Measurements from ENCODE around the gene ATP10A.

The ATP10A gene

GRCh38 chr15:25712192-25712960 lies 150.8 kb downstream of the ATP10A start:
- Histone ChIP-seq H3K9me3 (no peaks in the 10 kb centered on the region), H3K4me1 (peaks cover 15% of the 10 kb centered on the region), H3K4me2 (no peak overlapping the region), H3K9ac (no peak overlapping the region), H4K20me1 (peaks cover 63% of the 10 kb centered on the region), H3K36me3 (peaks cover 29% of the 10 kb centered on the region), H3K27me3 (0 out of 2 replicates have a peak, but pooled peaks cover 9% of the 10 kb centered on the region), H3K4me3 (no peak overlapping the region), H3K27ac (no peak overlapping the region)
- no peak for TF ChIP-seq Cebpa-rat (IDR thresholded peaks at IDR 0.05)

GRCh38 chr15:25711691-25712090 lies 151.4 kb downstream of the ATP10A start:
- H4K20me1 ChIP-seq: peaks cover 57% of the 10 kb centered on the region
- H3K9ac ChIP-seq: no peak overlapping the region
- peaks cover 8% of the 10 kb centered on the region for H3K4me1 ChIP-seq
- H3K9me3 ChIP-seq: no peaks in the 10 kb centered on the region
- H3K27ac ChIP-seq: no peak overlapping the region
- no peak overlapping the region for H3K4me3 ChIP-seq
- H3K27me3 ChIP-seq: 0 out of 2 replicates have a peak, but pooled peaks cover 8% of the 10 kb centered on the region
- peaks cover 33% of the 10 kb centered on the region for H3K36me3 ChIP-seq
- TF ChIP-seq Cebpa-rat (IDR thresholded peaks at IDR 0.05): no peak
- no peak overlapping the region for H3K4me2 ChIP-seq

- peaks cover 52% of the 10 kb centered on the region for H4K20me1 ChIP-seq
- H3K9ac ChIP-seq: no peak overlapping the region
- no peak overlapping the region for H3K4me3 ChIP-seq
- H3K4me1 ChIP-seq: peaks cover 2% of the 10 kb centered on the region; the same call in 1 of the 2 replicates
- no peak overlapping the region for H3K27ac ChIP-seq
- peaks cover 38% of the 10 kb centered on the region for H3K36me3 ChIP-seq
- H3K9me3 ChIP-seq: no peaks in the 10 kb centered on the region
- no peak for TF ChIP-seq Cebpa-rat (IDR thresholded peaks at IDR 0.05)
- no peak overlapping the region for H3K4me2 ChIP-seq
- 0 out of 2 replicates have a peak, but pooled peaks cover 3% of the 10 kb centered on the region for H3K27me3 ChIP-seq
Observed at GRCh38 chr15:25711164-25711563, 152.0 kb downstream of the ATP10A start.

- no peak overlapping the region for H3K9ac ChIP-seq
- H3K4me2 ChIP-seq: no peak overlapping the region
- H3K27ac ChIP-seq: no peak overlapping the region
- no peaks in the 10 kb centered on the region for H3K27me3 ChIP-seq
- H3K9me3 ChIP-seq: no peaks in the 10 kb centered on the region
- peaks cover 46% of the 10 kb centered on the region for H3K36me3 ChIP-seq
- no peaks in the 10 kb centered on the region for H3K4me1 ChIP-seq
- TF ChIP-seq Cebpa-rat (IDR thresholded peaks at IDR 0.05): no peak
- H4K20me1 ChIP-seq: peaks cover 42% of the 10 kb centered on the region; the same call in 1 of the 2 replicates
- no peak overlapping the region for H3K4me3 ChIP-seq
Observed at GRCh38 chr15:25710184-25710583, 152.9 kb downstream of the ATP10A start.

- Histone ChIP-seq H3K27ac (no peak overlapping the region), H4K20me1 (peaks cover 41% of the 10 kb centered on the region; the same call in 1 of the 2 replicates), H3K27me3 (no peaks in the 10 kb centered on the region), H3K36me3 (peaks cover 46% of the 10 kb centered on the region), H3K4me1 (no peaks in the 10 kb centered on the region), H3K4me2 (no peak overlapping the region), H3K4me3 (no peak overlapping the region), H3K9me3 (no peaks in the 10 kb centered on the region), H3K9ac (no peak overlapping the region)
- no peak for TF ChIP-seq Cebpa-rat (IDR thresholded peaks at IDR 0.05)
Observed at GRCh38 chr15:25709437-25710159, 153.5 kb downstream of the ATP10A start.

- TF ChIP-seq Cebpa-rat (IDR thresholded peaks at IDR 0.05): no peak
- Histone ChIP-seq H4K20me1 (peaks cover 29% of the 10 kb centered on the region; the same call in 1 of the 2 replicates), H3K9ac (no peak overlapping the region)
Observed at GRCh38 chr15:25708391-25708790, 154.7 kb downstream of the ATP10A start.

GRCh38 chr15:25707656-25708365 lies 155.3 kb downstream of the ATP10A start:
- Histone ChIP-seq H3K4me3 (no peak overlapping the region), H3K36me3 (peaks cover 31% of the 10 kb centered on the region), H3K27me3 (no peaks in the 10 kb centered on the region), H4K20me1 (peaks cover 26% of the 10 kb centered on the region; the same call in 1 of the 2 replicates), H3K4me2 (no peak overlapping the region), H3K27ac (no peak overlapping the region), H3K9me3 (no peaks in the 10 kb centered on the region), H3K4me1 (no peaks in the 10 kb centered on the region), H3K9ac (no peak overlapping the region)
- no peak for TF ChIP-seq Cebpa-rat (IDR thresholded peaks at IDR 0.05)

More at GRCh38 chr15:25708391-25708790, 154.7 kb downstream of the ATP10A start:
- Histone ChIP-seq H3K27ac (no peak overlapping the region), H3K4me2 (no peak overlapping the region), H3K9me3 (no peaks in the 10 kb centered on the region), H3K4me3 (no peak overlapping the region), H3K4me1 (no peaks in the 10 kb centered on the region), H3K27me3 (no peaks in the 10 kb centered on the region), H3K36me3 (peaks cover 37% of the 10 kb centered on the region)

- no peak overlapping the region for H3K9ac ChIP-seq
- H3K27me3 ChIP-seq: no peaks in the 10 kb centered on the region
- peaks cover 20% of the 10 kb centered on the region; the same call in 1 of the 2 replicates for H4K20me1 ChIP-seq
- H3K27ac ChIP-seq: no peak overlapping the region
- H3K9me3 ChIP-seq: no peaks in the 10 kb centered on the region
- no peak overlapping the region for H3K4me3 ChIP-seq
- H3K4me1 ChIP-seq: no peaks in the 10 kb centered on the region
- no peak for TF ChIP-seq Cebpa-rat (IDR thresholded peaks at IDR 0.05)
- peaks cover 30% of the 10 kb centered on the region for H3K36me3 ChIP-seq
- H3K4me2 ChIP-seq: no peak overlapping the region
Observed at GRCh38 chr15:25706176-25706955, 156.8 kb downstream of the ATP10A start.
